Frontal cortex (tissue), 4 donors: ENCODE data around the gene SNTA1. TPM values are rescaled to one million over a fixed set of nuclear protein-coding genes. Genes with fewer than 3 reads are reported as not detected.
"Not testable (repeated sequence)": the region's sequence is repeated elsewhere in the genome, so short reads cannot be mapped to it uniquely, and the experiment has no call there.

Source experiments
- DNase-seq, 2 donors: peaks; one replicate each; pipeline ENCODE4 v3.0.0; 2012; ENCODE audit warnings: low spot score in 2 of 2
- FAIRE-seq: peaks from 2 replicates; lab custom pipeline; 2012; peaks lifted over from hg19 to GRCh38; lab: Jason Lieb, UNC
- total RNA-seq: library from RNA; depleted of rRNA; stranded (reverse); fragments of >200 nt; gene quantifications from one replicate; pipeline ENCODE4 v1.2.3, GENCODE V29; 2014
- donor health status: control.
- donor health status: control.
- donor health status: control.

The SNTA1 gene
- total RNA-seq, 1 donor from 2014 or later, result 13.5 TPM

- DNase-seq (no peak), FAIRE-seq (no peak)
Measured at GRCh38 chr20:33404281-33404680, 39.3 kb downstream of the SNTA1 start.

DNA sequence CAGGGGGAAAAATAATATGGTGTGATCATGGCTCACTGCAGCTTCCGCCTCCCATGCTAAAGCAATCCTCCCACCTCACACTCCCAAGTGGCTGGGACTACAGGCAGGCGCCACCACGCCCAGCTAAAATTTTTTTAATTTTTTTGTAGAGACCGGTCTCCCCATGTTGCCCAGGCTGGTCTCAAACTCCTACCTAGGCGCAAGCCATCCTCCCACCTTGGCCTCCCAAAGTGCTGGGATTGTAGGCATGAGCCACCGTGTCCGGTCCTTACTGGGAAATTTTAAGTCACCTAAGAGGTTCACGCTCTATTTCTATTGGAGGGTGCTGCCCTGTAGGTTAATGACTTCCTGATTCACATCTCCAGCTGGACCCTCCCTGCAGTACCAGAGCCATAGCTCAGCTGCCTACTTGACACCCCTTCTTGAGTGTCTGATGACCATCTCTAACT lies 41.6 kb downstream of the SNTA1 start:
- FAIRE-seq (no peak), DNase-seq (no peak)

- DNase-seq (peak; percentile 69 to 73), FAIRE-seq (no peak)
Measured at GRCh38 chr20:33401184-33401920, 42.2 kb downstream of the SNTA1 start, which contains the start of gene CDK5RAP1. Gene CDK5RAP1, minus strand, starts transcription at chr20:33401519. Its CDS starts 4,455 bp downstream, at chr20:33397064.

GRCh38 chr20:33400812-33401183 lies 42.8 kb downstream of the SNTA1 start:
- FAIRE-seq (no peak), DNase-seq (no peak)

DNA sequence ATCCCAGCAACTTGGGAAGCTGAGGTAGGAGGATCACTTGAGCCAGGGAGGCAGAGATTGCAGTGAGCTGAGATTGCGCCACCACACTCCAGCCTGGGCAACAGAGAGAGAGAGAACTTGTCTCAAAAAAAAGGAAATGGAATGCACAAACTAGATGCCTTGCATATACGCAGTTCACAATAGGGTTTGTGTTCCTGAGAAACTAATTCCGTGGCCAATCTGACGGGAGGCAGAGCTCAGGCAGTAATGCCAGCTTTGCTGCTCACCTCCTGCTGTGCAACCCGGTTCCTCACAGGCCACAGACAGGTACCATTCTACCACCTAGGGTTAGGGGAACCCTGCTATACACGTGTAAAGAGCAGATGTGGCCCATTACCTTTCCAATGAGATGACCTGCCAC lies 43.6 kb downstream of the SNTA1 start:
- FAIRE-seq (no peak), DNase-seq (no peak)

DNA sequence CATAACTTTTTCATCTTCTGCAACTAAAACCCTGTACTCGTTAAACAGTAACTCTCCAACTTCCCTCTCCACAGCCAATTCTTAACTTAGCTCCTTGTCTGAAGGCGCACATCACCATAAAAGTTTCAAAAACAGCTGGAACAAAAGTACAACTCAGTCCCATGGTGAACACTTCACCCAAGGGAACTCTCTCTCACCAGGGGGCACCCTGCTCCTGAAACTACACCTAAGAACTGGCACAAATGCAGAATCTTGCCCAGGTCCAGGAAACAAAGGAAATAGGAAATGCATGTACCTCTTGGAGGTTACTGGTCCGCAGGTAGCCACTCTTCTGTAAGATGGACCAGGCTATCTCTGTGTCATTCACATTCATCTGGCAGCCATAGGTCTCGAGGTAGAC lies 48.8 kb downstream of the SNTA1 start:
- no peak for DNase-seq

GRCh38 chr20:33393609-33394008 lies 50.0 kb downstream of the SNTA1 start:
- DNase-seq (no peak), FAIRE-seq (no peak)

More for the DNA sequence above, 48.8 kb downstream of the SNTA1 start:
- no peak for FAIRE-seq

GRCh38 chr20:33391722-33392415 lies 51.7 kb downstream of the SNTA1 start:
- FAIRE-seq (no peak), DNase-seq (no peak)

DNA sequence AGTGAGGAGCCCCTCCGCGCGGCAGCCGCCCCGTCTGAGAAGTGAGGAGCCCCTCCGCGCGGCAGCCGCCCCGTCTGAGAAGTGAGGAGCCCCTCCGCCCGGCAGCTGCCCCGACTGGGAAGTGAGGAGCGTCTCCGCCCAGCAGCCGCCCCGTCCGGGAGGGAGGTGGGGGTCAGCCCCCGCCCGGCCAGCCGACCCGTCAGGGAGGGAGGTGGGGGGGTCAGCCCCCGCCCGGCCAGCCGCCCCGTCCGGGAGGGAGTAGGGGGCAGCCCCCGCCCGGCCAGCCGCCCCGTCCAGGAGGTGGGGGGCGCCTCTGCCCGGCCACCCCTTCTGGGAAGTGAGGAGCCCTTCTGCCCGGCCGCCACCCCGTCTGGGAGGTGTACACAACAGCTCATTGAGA lies 54.2 kb downstream of the SNTA1 start:
- FAIRE-seq, result not testable (repeated sequence)

GRCh38 chr20:33388268-33388667 lies 55.3 kb downstream of the SNTA1 start:
- DNase-seq (no peak), FAIRE-seq (no peak)

More for the DNA sequence above, 54.2 kb downstream of the SNTA1 start:
- DNase-seq, result not testable (repeated sequence)

DNA sequence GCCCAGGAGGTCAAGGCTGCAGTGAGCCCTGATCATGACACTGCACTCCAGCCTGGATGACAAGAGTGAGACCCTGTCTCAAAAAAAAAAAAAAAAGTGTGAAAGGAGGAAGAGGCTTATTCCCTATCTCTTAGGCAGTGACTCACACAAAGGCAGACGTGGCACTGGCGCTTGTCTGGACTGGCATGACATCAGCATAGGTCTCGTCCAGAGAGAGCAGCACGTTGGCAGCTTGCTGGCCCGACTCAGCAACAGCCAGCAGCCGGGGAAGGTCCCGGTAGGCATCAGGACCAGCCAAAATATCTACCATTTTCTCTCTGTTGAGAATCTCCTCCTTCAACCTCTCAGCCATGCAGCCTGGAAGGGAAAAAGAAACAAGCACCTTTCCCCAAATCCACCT lies 56.4 kb downstream of the SNTA1 start:
- no peak for DNase-seq
- FAIRE-seq, result no peak

DNA sequence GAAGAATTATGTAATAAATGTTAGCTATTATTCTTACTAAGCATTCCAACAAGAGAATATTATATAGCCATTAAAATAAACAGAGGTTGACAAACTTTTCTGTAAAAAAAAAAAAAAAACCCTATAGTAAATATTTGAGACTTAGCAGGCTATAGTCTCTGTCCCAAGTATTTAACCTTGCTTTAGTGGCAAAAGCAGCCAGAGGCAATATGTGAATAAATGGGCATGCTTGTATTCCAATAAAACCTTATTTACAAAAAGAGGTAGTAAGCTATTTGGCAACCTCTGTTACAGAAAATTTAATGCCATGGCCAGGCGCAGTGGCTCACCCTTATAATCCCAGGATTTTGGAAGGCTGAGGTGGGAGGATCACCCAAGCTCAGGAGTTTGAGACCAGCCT lies 56.9 kb downstream of the SNTA1 start:
- FAIRE-seq (no peak), DNase-seq (no peak)

DNA sequence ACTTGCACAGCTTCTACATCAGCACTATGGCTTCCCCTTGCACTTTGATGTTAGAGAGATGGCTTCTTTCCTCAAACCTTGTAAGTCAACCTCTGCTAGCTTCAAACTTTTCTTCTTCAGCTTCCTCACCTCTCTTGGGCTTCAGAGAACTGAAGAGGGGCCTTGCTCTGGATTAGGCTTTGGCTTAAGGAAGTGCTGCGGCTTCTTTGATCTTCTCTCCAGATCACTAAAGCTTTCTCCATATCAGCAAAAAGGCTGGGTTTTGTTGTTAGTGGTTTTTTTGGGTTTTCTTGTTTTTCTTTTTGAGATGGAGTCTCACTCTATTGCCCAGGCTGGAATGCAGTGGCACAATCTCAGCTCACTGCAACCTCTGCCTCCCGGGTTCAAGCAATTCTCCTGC lies 66.2 kb downstream of the SNTA1 start:
- DNase-seq (no peak), FAIRE-seq (no peak)

GRCh38 chr20:33373735-33374605 lies 69.6 kb downstream of the SNTA1 start:
- DNase-seq (no peak), FAIRE-seq (no peak)

- DNase-seq (no peak), FAIRE-seq (no peak)
Measured at GRCh38 chr20:33372993-33373441, 70.5 kb downstream of the SNTA1 start.

- no peak for FAIRE-seq
Measured at GRCh38 chr20:33370291-33370690, 73.3 kb downstream of the SNTA1 start.

GRCh38 chr20:33362898-33363297 lies 80.7 kb downstream of the SNTA1 start:
- FAIRE-seq, result no peak
- DNase-seq, result no peak

More at GRCh38 chr20:33370291-33370690, 73.3 kb downstream of the SNTA1 start:
- DNase-seq, result no peak

- DNase-seq (no peak), FAIRE-seq (no peak)
Measured at GRCh38 chr20:33359399-33360261, 83.9 kb downstream of the SNTA1 start.
